Suppressor macrophage treated with lipopolysaccharide for 4 hours (primary cell): ENCODE results near the gene NOL9.

Experiments used
- DNase-seq: peaks from one replicate; pipeline ENCODE4 v3.0.0-alpha.2; 2020

NOL9 gene

GRCh38 chr1:6588893-6589520 is 34.7 kb upstream of the NOL9 start:
- peak; percentile 77 for DNase-seq

GRCh38 chr1:6588128-6588892 is 34.0 kb upstream of the NOL9 start:
- DNase-seq: no peak

- DNase-seq: no peak
These were observed 33.1 kb upstream of the NOL9 start for GRCh38 chr1:6587261-6588005.

GRCh38 chr1:6586404-6586816 is 32.1 kb upstream of the NOL9 start:
- DNase-seq: no peak

- no peak for DNase-seq
These were observed 31.5 kb upstream of the NOL9 start for GRCh38 chr1:6585841-6586240.

GRCh38 chr1:6585081-6585722 is 30.9 kb upstream of the NOL9 start:
- DNase-seq: no peak

- peak; percentile 17 for DNase-seq
These were observed 30.1 kb upstream of the NOL9 start for GRCh38 chr1:6584126-6585080.

- DNase-seq: no peak
These were observed 28.1 kb upstream of the NOL9 start for GRCh38 chr1:6582370-6582769.

- peak; percentile 88 for DNase-seq
These were observed 27.4 kb upstream of the NOL9 start for GRCh38 chr1:6581561-6582305.

GRCh38 chr1:6580593-6581409 is 26.5 kb upstream of the NOL9 start:
- peak; percentile 39 for DNase-seq

- DNase-seq: peak; percentile 75
These were observed 25.8 kb upstream of the NOL9 start for GRCh38 chr1:6580119-6580592.

- DNase-seq: peak; percentile 99
These were observed 25.2 kb upstream of the NOL9 start, which contains the start of gene ZBTB48 for GRCh38 chr1:6579374-6580118. TSS of gene ZBTB48 (plus strand) at chr1:6579994. CDS start at chr1:6580610, 616 bp downstream.

- no peak for DNase-seq
These were observed 24.5 kb upstream of the NOL9 start for GRCh38 chr1:6578624-6579373.

GRCh38 chr1:6577831-6578525 is 23.7 kb upstream of the NOL9 start:
- DNase-seq: no peak

GRCh38 chr1:6574818-6575217 is 20.5 kb upstream of the NOL9 start:
- no peak for DNase-seq

GRCh38 chr1:6574025-6574620 is 19.8 kb upstream of the NOL9 start:
- no peak for DNase-seq

- no peak for DNase-seq
These were observed 18.5 kb upstream of the NOL9 start for GRCh38 chr1:6572653-6573383.
